ENCODE data around the gene C2CD4C. TPM values are rescaled to one million over a fixed set of nuclear protein-coding genes. Genes with fewer than 3 reads are reported as not detected.
"Not testable (repeated sequence)": the region's sequence is repeated elsewhere in the genome, so short reads cannot be mapped to it uniquely, and the experiment has no call there.

C2CD4C gene
- total and polyA plus RNA-seq, 4 donors = 0.88 to 1.1 TPM; not detected in 2

DNA sequence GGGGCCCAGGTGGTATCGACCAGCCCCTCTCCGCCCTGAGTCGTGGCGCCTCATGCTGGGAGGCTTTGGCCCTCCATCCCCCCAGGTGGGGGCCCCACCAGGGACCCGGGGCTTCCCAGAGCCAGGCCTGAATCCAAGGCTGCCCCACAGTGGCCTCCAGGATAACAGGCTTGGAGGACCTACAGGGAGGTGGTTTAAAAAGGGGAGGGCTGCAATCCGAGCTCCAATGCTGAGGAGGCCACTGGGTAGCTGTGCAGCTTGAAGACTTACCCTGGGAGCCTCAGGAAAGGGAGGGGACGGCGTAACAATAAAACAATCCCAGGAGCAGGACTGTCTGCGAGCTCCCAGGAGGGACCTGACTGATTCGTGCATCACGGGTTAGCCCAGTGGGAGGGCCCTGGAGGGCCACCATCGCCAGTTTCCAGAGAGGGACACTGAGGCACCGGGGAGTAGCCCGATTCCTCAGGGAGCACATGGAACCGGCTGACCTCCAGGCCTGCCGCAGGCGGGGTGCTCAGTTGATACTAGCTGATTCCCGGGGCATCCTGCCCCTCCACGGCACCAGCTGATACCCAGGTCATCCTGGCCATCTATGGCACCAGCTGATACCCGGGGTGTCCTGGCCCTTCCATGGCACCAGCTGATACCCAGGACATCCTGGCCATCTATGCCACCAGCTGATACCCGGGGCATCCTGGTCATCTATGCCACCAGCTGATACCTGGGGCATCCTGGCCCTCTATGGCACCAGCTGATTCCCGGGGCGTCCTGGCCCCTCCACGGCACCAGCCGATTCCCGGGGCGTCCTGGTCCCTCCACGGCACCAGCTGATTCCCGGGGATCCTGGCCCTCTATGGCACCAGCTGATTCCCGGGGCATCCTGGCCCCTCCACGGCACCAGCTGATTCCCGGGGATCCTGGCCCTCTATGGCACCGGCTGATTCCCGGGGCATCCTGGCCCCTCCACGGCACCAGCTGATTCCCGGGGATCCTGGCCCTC lies 3.7 kb upstream of the C2CD4C start:
- ATAC-seq (ENCODE audit: low FRiP score) (no peak), DNase-seq (peak; percentile 24 to 67)
- intact Hi-C loops (cut with DNase I) = no loop called here
- Histone ChIP-seq H3K27ac (ENCODE audit: low read depth in 1 of 2, low read length in 2 of 2) (no peak overlapping the region), H3K9me3 (ENCODE audit: control insufficient read depth, low read length) (no peaks in the 10 kb centered on the region), H3K36me3 (ENCODE audit: control insufficient read depth in 1 of 2, insufficient read depth in 2 of 2, low read length in 1 of 2) (no peaks in the 10 kb centered on the region), H3K4me3 (ENCODE audit: low read length in 2 of 2) (no peak overlapping the region), H3K4me1 (ENCODE audit: control insufficient read depth in 1 of 2, insufficient read depth in 2 of 2, low read length in 2 of 2) (no peaks in the 10 kb centered on the region), H3K27me3 (ENCODE audit: control insufficient read depth in 1 of 2, insufficient read depth in 2 of 2, low read length in 1 of 2) (no peaks in the 10 kb centered on the region)
- 52 to 55% methylated on average over 30 to 36 of the region's 36 CpGs for WGBS, 2 donors

DNA sequence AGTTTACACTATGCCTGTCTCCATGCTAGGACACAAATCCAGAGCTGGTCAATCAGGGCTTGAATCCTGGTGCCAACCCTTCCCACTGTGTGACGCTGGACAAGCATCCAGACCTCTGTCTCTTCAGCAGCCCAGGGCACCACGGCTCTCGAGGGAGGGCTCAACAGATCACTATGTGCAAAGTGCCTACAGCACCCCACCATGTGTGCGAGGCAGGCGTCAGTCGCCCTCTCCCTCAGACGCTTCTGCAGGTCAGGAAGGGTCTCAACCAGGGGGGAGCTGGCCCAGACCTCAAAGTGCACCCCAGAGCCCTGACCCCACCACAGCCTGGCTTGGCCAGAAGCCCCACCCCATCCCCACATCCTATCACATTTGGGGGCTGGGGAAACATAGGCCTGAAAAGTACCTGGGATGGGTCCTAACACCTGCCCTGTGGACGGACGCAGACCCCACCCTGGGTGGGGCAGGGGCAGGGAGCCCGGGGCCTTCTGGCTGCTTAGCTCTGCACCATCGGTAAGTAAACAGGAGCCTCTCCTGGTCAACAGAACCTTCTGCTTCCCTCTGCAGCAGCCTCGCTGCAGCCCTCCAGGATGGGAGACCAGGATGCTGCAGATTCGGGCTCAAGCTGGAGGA lies 2.9 kb upstream of the C2CD4C start:
- WGBS, 2 donors = 53 to 58% methylated on average over 13 of the region's 13 CpGs
- intact Hi-C loops (cut with DNase I) = no loop called here
- no peak overlapping the region for H3K27ac ChIP-seq (ENCODE audit: low read depth in 1 of 2, low read length in 2 of 2)
- no peaks in the 10 kb centered on the region for H3K27me3 ChIP-seq (ENCODE audit: control insufficient read depth in 1 of 2, insufficient read depth in 2 of 2, low read length in 1 of 2)
- no peaks in the 10 kb centered on the region for H3K4me1 ChIP-seq (ENCODE audit: control insufficient read depth in 1 of 2, insufficient read depth in 2 of 2, low read length in 2 of 2)
- no peaks in the 10 kb centered on the region for H3K9me3 ChIP-seq (ENCODE audit: control insufficient read depth, low read length)
- H3K4me3 ChIP-seq (ENCODE audit: low read length in 2 of 2) = no peak overlapping the region
- H3K36me3 ChIP-seq (ENCODE audit: control insufficient read depth in 1 of 2, insufficient read depth in 2 of 2, low read length in 1 of 2) = no peaks in the 10 kb centered on the region
- ATAC-seq (ENCODE audit: low FRiP score) = no peak
- DNase-seq = peak; percentile 34 to 66

DNA sequence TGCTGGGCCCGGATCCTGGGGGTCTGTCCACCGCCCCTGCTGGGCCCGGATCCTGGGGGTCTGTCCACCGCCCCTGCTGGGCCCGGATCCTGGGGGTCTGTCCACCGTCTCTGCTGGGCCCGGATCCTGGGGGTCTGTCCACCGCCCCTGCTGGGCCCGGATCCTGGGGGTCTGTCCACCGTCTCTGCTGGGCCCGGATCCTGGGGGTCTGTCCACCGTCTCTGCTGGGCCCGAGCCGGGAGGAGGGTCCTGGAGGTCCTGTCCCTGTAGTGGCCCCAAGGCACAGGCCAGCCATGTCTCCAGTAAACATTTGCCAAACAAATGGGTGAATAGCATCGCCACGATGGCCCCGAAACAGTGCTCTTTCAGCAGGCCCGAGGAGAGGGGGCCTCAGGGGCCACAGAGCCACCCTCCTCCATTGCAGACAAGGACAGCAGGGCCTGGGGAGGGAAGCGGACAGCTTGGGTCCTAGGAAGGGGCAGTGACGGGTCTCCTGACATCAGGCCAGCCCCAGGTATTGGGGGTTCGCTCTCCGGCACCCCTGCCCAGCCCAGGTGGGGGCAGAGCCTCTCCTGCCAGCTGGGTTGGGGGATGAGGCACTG lies 2.3 kb upstream of the C2CD4C start:
- H3K36me3 ChIP-seq (ENCODE audit: control insufficient read depth in 1 of 2, insufficient read depth in 2 of 2, low read length in 1 of 2); H3K4me3 ChIP-seq (ENCODE audit: low read length in 2 of 2); H3K27ac ChIP-seq (ENCODE audit: low read depth in 1 of 2, low read length in 2 of 2); H3K4me1 ChIP-seq (ENCODE audit: control insufficient read depth in 1 of 2, insufficient read depth in 2 of 2, low read length in 2 of 2); intact Hi-C loops (cut with DNase I); ATAC-seq (ENCODE audit: low FRiP score); H3K9me3 ChIP-seq (ENCODE audit: control insufficient read depth, low read length); H3K27me3 ChIP-seq (ENCODE audit: control insufficient read depth in 1 of 2, insufficient read depth in 2 of 2, low read length in 1 of 2): not testable (repeated sequence)
- peak; percentile 38 to 57 for DNase-seq
- 93 to 94% methylated on average over 21 to 22 of the region's 22 CpGs for WGBS, 2 donors

DNA sequence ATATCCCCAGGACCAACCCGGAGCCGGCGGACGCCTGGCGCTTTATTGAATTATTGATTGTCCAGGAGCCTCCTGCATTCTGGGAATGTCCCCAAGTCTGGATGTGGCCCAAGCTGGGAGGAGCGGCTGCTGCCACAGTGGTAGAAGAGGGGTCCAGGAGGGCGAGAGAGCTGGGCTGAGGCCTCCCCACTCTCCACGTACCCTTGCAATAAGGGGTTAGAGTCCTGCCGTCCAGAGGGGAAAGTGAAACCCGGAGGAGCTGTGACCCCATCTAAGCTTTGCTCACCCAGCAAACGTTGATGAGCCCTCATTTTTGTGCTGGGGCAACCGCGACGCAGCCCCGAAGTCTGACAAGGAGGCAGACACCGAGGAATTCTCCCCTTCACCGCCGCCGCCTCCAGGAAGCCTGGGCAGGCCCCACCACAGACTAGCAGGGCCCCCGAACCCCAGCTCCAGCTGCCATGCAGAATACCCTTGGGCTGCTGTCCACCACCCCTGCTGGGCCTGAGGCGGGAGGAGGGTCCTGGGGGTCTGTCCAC lies 1.4 kb upstream of the C2CD4C start:
- Histone ChIP-seq H3K36me3 (ENCODE audit: control insufficient read depth in 1 of 2, insufficient read depth in 2 of 2, low read length in 1 of 2) (no peaks in the 10 kb centered on the region), H3K9me3 (ENCODE audit: control insufficient read depth, low read length) (no peaks in the 10 kb centered on the region), H3K4me3 (ENCODE audit: low read length in 2 of 2) (no peak overlapping the region), H3K27ac (ENCODE audit: low read depth in 1 of 2, low read length in 2 of 2) (no peak overlapping the region), H3K27me3 (ENCODE audit: control insufficient read depth in 1 of 2, insufficient read depth in 2 of 2, low read length in 1 of 2) (no peaks in the 10 kb centered on the region), H3K4me1 (ENCODE audit: control insufficient read depth in 1 of 2, insufficient read depth in 2 of 2, low read length in 2 of 2) (no peaks in the 10 kb centered on the region)
- ATAC-seq (ENCODE audit: low FRiP score) = no peak
- WGBS, 2 donors = 60 to 66% methylated on average over 20 to 21 of the region's 21 CpGs
- intact Hi-C loops (cut with DNase I) = no loop called here
- DNase-seq = peak; percentile 30 to 39

DNA sequence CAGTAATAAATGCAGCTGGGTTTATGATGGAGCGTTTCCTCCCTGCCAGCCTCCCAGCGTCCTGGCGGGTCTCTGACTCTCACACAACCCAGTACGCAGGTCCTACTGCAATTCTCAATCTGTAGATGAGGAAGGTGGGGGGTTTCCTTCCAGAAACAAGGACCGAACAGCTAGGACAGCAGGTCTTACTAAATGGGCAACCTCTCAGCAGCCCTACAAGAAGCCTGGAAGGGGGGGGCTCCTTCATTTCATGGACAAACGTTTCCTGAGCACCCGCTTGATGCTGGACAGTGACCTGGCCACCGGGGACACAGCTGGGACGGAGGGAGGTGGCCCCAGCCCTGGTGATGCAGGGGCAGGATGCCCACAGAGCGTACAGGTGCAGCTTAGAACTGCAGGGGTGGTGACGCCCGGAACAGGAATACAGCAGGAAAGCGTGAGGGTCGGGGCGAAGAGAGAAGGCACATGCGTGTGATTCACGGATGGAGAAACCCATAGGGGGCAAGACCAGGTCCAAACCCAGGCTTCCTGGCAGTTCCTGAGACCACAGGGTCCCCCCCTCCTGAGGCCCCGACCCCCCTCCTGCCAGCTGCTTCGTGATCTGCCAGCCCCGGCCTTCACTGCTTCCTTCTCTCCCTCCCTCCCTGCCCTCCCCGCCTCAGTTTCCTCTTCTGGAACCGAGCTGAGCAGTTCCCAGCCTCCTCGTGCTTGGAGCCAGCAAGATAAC lies 732 bp upstream of the C2CD4C start:
- peak; percentile 29 to 67 for DNase-seq
- H3K4me1 ChIP-seq (ENCODE audit: control insufficient read depth in 1 of 2, insufficient read depth in 2 of 2, low read length in 2 of 2) = no peaks in the 10 kb centered on the region
- no peaks in the 10 kb centered on the region for H3K9me3 ChIP-seq (ENCODE audit: control insufficient read depth, low read length)
- H3K36me3 ChIP-seq (ENCODE audit: control insufficient read depth in 1 of 2, insufficient read depth in 2 of 2, low read length in 1 of 2) = no peaks in the 10 kb centered on the region
- intact Hi-C loops (cut with DNase I) = no loop called here
- no peak overlapping the region for H3K27ac ChIP-seq (ENCODE audit: low read depth in 1 of 2, low read length in 2 of 2)
- no peak for ATAC-seq (ENCODE audit: low FRiP score)
- 6 to 7% methylated on average over 21 to 23 of the region's 23 CpGs for WGBS, 2 donors
- peak overlapping the region; percentile 42 to 49 for H3K4me3 ChIP-seq (ENCODE audit: low read length in 2 of 2)
- no peaks in the 10 kb centered on the region for H3K27me3 ChIP-seq (ENCODE audit: control insufficient read depth in 1 of 2, insufficient read depth in 2 of 2, low read length in 1 of 2)

DNA sequence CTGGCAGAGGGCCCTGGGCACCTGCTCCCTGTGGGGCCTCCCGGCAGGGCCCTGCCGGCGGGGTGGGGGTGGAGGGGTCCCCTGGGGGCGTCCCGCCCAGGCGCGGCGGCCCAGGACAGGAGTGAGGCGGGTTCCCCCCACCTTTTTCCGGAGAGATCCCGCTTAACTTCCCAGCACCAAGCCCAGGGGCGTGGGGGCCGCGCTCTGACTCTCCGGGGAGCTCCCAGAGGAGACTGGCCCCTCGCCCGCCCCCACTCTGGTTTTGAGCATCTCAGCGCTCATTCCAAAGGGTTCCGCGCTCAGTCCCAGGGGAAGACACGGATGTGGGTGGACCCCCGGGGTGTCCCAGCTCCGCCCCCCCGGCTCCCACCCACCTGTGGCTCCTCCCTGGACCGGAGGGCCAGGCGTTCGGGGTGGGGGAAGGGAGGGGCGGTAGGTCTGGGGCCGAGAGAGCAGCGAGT lies 476 bp downstream of the C2CD4C start:
- Histone ChIP-seq H3K4me3 (ENCODE audit: low read length in 2 of 2) (peak overlapping the region; percentile 42 to 49), H3K36me3 (ENCODE audit: control insufficient read depth in 1 of 2, insufficient read depth in 2 of 2, low read length in 1 of 2) (no peaks in the 10 kb centered on the region), H3K4me1 (ENCODE audit: control insufficient read depth in 1 of 2, insufficient read depth in 2 of 2, low read length in 2 of 2) (no peaks in the 10 kb centered on the region), H3K27ac (ENCODE audit: low read depth in 1 of 2, low read length in 2 of 2) (no peak overlapping the region), H3K27me3 (ENCODE audit: control insufficient read depth in 1 of 2, insufficient read depth in 2 of 2, low read length in 1 of 2) (no peaks in the 10 kb centered on the region), H3K9me3 (ENCODE audit: control insufficient read depth, low read length) (no peaks in the 10 kb centered on the region)
- DNase-seq (peak; percentile 45 to 77), ATAC-seq (ENCODE audit: low FRiP score) (no peak)
- 0 to 2% methylated on average over 21 to 30 of the region's 30 CpGs for WGBS, 2 donors
- intact Hi-C loops (cut with DNase I) = no loop called here

DNA sequence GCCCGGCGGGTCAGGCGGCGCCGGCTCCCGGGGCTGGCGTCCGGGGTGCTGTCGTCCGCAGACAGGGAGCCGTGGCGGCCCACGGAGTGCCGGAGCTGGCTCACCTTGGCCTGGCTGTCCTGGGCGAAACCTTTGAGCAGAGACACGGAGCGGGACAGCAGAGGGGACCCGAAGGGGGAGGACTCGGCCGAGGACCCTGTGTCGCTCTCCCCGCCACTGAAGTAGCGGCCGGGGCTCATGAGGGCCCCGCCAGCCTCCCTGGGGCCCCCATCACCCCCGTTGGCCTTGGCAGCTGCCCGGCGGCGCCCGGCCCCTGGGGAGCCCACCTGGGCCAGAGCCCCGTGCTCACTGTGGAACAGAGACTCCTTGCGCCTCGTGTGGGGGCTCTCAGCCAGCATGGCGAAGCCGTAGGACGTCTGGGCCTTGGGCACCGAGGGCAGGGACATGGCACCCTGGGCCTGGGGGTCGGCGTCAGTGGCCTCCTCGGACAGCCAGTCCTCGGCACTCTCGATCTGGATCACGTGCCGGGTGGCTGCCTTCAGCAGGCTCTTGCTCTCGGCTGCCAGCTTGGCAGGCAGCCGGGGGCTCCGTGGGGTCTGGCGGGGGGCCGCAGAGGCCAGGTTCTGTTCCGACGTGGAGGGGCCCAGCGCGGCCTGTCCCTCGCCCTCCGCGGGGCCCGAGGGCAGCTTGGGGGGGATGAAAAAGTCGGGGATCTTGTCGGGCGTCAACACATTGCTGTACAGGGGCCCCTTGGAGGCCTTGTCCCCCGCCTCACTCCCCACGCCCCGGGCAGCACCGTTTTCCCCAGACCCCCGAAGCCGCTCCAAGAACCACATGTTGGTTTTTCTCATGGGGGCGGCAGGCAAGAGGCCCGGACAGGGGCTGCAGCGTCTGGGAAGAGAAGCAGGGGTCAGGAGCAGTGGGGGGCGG lies 1.2 kb downstream of the C2CD4C start:
- peak; percentile 45 to 71 for DNase-seq
- intact Hi-C loops (cut with DNase I) = no loop called here
- H3K4me1 ChIP-seq (ENCODE audit: control insufficient read depth in 1 of 2, insufficient read depth in 2 of 2, low read length in 2 of 2) = no peaks in the 10 kb centered on the region
- no peak overlapping the region for H3K27ac ChIP-seq (ENCODE audit: low read depth in 1 of 2, low read length in 2 of 2)
- H3K36me3 ChIP-seq (ENCODE audit: control insufficient read depth in 1 of 2, insufficient read depth in 2 of 2, low read length in 1 of 2) = no peaks in the 10 kb centered on the region
- no peak for ATAC-seq (ENCODE audit: low FRiP score)
- WGBS, 2 donors = 74 to 77% methylated on average over 48 to 70 of the region's 70 CpGs
- no peak overlapping the region for H3K4me3 ChIP-seq (ENCODE audit: low read length in 2 of 2)
- H3K9me3 ChIP-seq (ENCODE audit: control insufficient read depth, low read length) = no peaks in the 10 kb centered on the region
- H3K27me3 ChIP-seq (ENCODE audit: control insufficient read depth in 1 of 2, insufficient read depth in 2 of 2, low read length in 1 of 2) = no peaks in the 10 kb centered on the region
